ENCODE measurements around the gene DCTN4. TPM values are rescaled to one million over a fixed set of nuclear protein-coding genes. Genes with fewer than 3 reads are reported as not detected.

The DCTN4 gene
- total RNA-seq, 5 donors from 2014 or later (not counting 1 experiment from before 2014, with no cell fraction given): 36.9 to 79.8 (median 38.4) TPM

- H3K4me1 ChIP-seq (ENCODE audit: control insufficient read depth in 1 of 2, extremely low read depth in 1 of 2, insufficient read depth in 2 of 2, low read length in 2 of 2): peaks cover 0 to 9% of the 10 kb centered on the region in 2 experiments
- no peaks in the 10 kb centered on the region for H3K9me3 ChIP-seq
- 60% methylated on average over 1 of the region's 7 CpGs for WGBS (ENCODE audit: insufficient coverage)
- no peaks in the 10 kb centered on the region for H3K36me3 Mint-ChIP-seq
- H3K4me3 ChIP-seq (ENCODE audit: control insufficient read depth in 1 of 2, extremely low read depth in 1 of 2, low read length in 1 of 2): no peak overlapping the region
- H3K27me3 ChIP-seq (replicated peaks in 1 of 2; ENCODE audit: control insufficient read depth in 2 of 2, extremely low read depth in 1 of 2, insufficient read depth in 2 of 2, low read length in 1 of 2): no peaks in the 10 kb centered on the region
- ATAC-seq (replicated peaks in 1 of 4): no peak
- DNase-seq: no peak
- no peaks in the 10 kb centered on the region for H3K9me3 Mint-ChIP-seq
- POLR2A ChIA-PET: interaction anchor here in 1 of 2 donors (0.5 kb wide), 1 partner anchor 17 kb away, joined by 4 read pairs; no protein-coding TSS in a partner anchor
- CTCF ChIA-PET: no interaction called here
- no peak overlapping the region for H3K4me3 Mint-ChIP-seq
- no peaks in the 10 kb centered on the region for H3K27me3 Mint-ChIP-seq
- peaks cover 7 to 8% (median 8%) of the 10 kb centered on the region in 3 donors for H3K4me1 Mint-ChIP-seq
- no peak overlapping the region for H3K27ac Mint-ChIP-seq
- H3K36me3 ChIP-seq (ENCODE audit: control insufficient read depth in 2 of 2, extremely low read depth in 1 of 2, insufficient read depth in 1 of 2, low read length in 1 of 2): no peaks in the 10 kb centered on the region
- no peak overlapping the region for H3K27ac ChIP-seq (ENCODE audit: low read length)
Measured at GRCh38 chr5:150763023-150763769, 4.4 kb upstream of the DCTN4 start.

- 89% methylated on average over 4 of the region's 5 CpGs for WGBS (ENCODE audit: insufficient coverage)
- H3K36me3 Mint-ChIP-seq: peaks cover 1% of the 10 kb centered on the region
- no peak overlapping the region for H3K4me3 Mint-ChIP-seq
- Histone ChIP-seq H3K27me3 (replicated peaks in 1 of 2; ENCODE audit: control insufficient read depth in 2 of 2, extremely low read depth in 1 of 2, insufficient read depth in 2 of 2, low read length in 1 of 2) (no peaks in the 10 kb centered on the region), H3K4me3 (ENCODE audit: control insufficient read depth in 1 of 2, extremely low read depth in 1 of 2, low read length in 1 of 2) (no peak overlapping the region), H3K4me1 (ENCODE audit: control insufficient read depth in 1 of 2, extremely low read depth in 1 of 2, insufficient read depth in 2 of 2, low read length in 2 of 2) (peaks cover 7 to 14% of the 10 kb centered on the region in 2 experiments), H3K36me3 (ENCODE audit: control insufficient read depth in 2 of 2, extremely low read depth in 1 of 2, insufficient read depth in 1 of 2, low read length in 1 of 2) (no peaks in the 10 kb centered on the region), H3K9me3 (no peaks in the 10 kb centered on the region), H3K27ac (ENCODE audit: low read length) (no peak overlapping the region)
- no peak overlapping the region for H3K27ac Mint-ChIP-seq
- DNase-seq (no peak), ATAC-seq (replicated peaks in 1 of 4) (no peak)
- ChIA-PET POLR2A (no interaction called here), CTCF (interaction anchor here in 1 of 2 donors (0.6 kb wide), 1 partner anchor 364 kb away, joined by 4 read pairs; no protein-coding TSS in a partner anchor)
- H3K27me3 Mint-ChIP-seq: no peaks in the 10 kb centered on the region
- no peaks in the 10 kb centered on the region for H3K9me3 Mint-ChIP-seq
- H3K4me1 Mint-ChIP-seq: peaks cover 8 to 13% (median 11%) of the 10 kb centered on the region in 3 donors
Measured at GRCh38 chr5:150762211-150762610, 3.4 kb upstream of the DCTN4 start.

DNA sequence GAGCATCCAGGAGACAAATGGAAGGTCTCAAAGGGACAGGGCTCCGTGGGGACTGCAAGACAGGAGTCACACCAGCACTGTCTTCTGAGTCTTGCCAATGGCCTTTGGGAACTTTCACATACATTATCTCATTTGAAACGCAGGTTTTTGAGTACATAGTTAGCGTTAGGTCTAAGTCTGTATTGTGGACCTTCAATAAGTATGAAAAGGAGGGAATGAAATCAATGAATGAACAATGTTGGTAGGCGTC, 442 bp upstream of the DCTN4 start:
- H3K36me3 Mint-ChIP-seq: peaks cover 18% of the 10 kb centered on the region
- no peak overlapping the region for H3K27ac Mint-ChIP-seq
- DNase-seq (no peak), ATAC-seq (replicated peaks in 1 of 4) (no peak)
- H3K36me3 ChIP-seq (ENCODE audit: control insufficient read depth in 2 of 2, extremely low read depth in 1 of 2, insufficient read depth in 1 of 2, low read length in 1 of 2): peaks cover 3 to 16% of the 10 kb centered on the region in 2 donors
- H3K4me3 Mint-ChIP-seq: no peak overlapping the region
- H3K4me3 ChIP-seq (ENCODE audit: control insufficient read depth in 1 of 2, extremely low read depth in 1 of 2, low read length in 1 of 2): peak overlapping the region; percentile 79 to 89
- no peaks in the 10 kb centered on the region for H3K27me3 ChIP-seq (replicated peaks in 1 of 2; ENCODE audit: control insufficient read depth in 2 of 2, extremely low read depth in 1 of 2, insufficient read depth in 2 of 2, low read length in 1 of 2)
- peak overlapping the region; percentile 90 for H3K27ac ChIP-seq (ENCODE audit: low read length)
- POLR2A ChIA-PET: interaction anchor here (1.0 to 2.2 kb wide), 5 partner anchors 18 to 59 kb away, joined by 5 to 21 read pairs (median 7); partner anchors contain the start of gene RBM22 (in 2 of the 2)
- H3K4me1 ChIP-seq (ENCODE audit: control insufficient read depth in 1 of 2, extremely low read depth in 1 of 2, insufficient read depth in 2 of 2, low read length in 2 of 2): peaks cover 11 to 20% of the 10 kb centered on the region in 2 experiments
- CTCF ChIA-PET: interaction anchor here (1.5 to 3.9 kb wide), 6 partner anchors 19 to 300 kb away, joined by 5 to 27 read pairs (median 22); partner anchors contain the start of genes IRGM (in 1 of the 2), RBM22 (in 1 of the 2) and SMIM3 (in 1 of the 2)
- H3K27me3 Mint-ChIP-seq: no peaks in the 10 kb centered on the region
- WGBS (ENCODE audit: insufficient coverage): 67% methylated on average over 2 of the region's 4 CpGs
- H3K9me3 ChIP-seq: no peaks in the 10 kb centered on the region
- H3K9me3 Mint-ChIP-seq: no peaks in the 10 kb centered on the region
- peaks cover 24 to 34% (median 32%) of the 10 kb centered on the region in 3 donors for H3K4me1 Mint-ChIP-seq

- no peaks in the 10 kb centered on the region for H3K27me3 ChIP-seq (replicated peaks in 1 of 2; ENCODE audit: control insufficient read depth in 2 of 2, extremely low read depth in 1 of 2, insufficient read depth in 2 of 2, low read length in 1 of 2)
- peaks cover 3 to 27% of the 10 kb centered on the region in 2 donors for H3K36me3 ChIP-seq (ENCODE audit: control insufficient read depth in 2 of 2, extremely low read depth in 1 of 2, insufficient read depth in 1 of 2, low read length in 1 of 2)
- peak overlapping the region; percentile 90 for H3K27ac ChIP-seq (ENCODE audit: low read length)
- H3K4me3 ChIP-seq (ENCODE audit: control insufficient read depth in 1 of 2, extremely low read depth in 1 of 2, low read length in 1 of 2): peak overlapping the region; percentile 79 to 89
- CTCF ChIA-PET: interaction anchor here (0.6 to 3.9 kb wide), 11 partner anchors 19 to 308 kb away, joined by 3 to 27 read pairs (median 6); partner anchors contain the start of genes IRGM (in 1 of the 2), RBM22 (in 1 of the 2) and SMIM3 (in 1 of the 2)
- H3K27me3 Mint-ChIP-seq: no peaks in the 10 kb centered on the region
- H3K4me1 Mint-ChIP-seq: peaks cover 34 to 45% (median 42%) of the 10 kb centered on the region in 3 donors
- peaks cover 11 to 20% of the 10 kb centered on the region in 2 experiments for H3K4me1 ChIP-seq (ENCODE audit: control insufficient read depth in 1 of 2, extremely low read depth in 1 of 2, insufficient read depth in 2 of 2, low read length in 2 of 2)
- POLR2A ChIA-PET: interaction anchor here (0.6 to 2.2 kb wide), 6 partner anchors 19 to 89 kb away, joined by 3 to 21 read pairs (median 6); partner anchors contain the start of gene RBM22 (in 2 of the 2)
- no peak overlapping the region for H3K4me3 Mint-ChIP-seq
- H3K27ac Mint-ChIP-seq: no peak overlapping the region
- no peaks in the 10 kb centered on the region for H3K9me3 ChIP-seq
- DNase-seq (no peak), ATAC-seq (replicated peaks in 1 of 4) (peak; percentile 0 to 4 (median 2))
- H3K9me3 Mint-ChIP-seq: no peaks in the 10 kb centered on the region
- H3K36me3 Mint-ChIP-seq: peaks cover 28% of the 10 kb centered on the region
- 0% methylated on average over 6 of the region's 12 CpGs for WGBS (ENCODE audit: insufficient coverage)
Measured at GRCh38 chr5:150758203-150758530, 650 bp downstream of the DCTN4 start.

GRCh38 chr5:150757087-150757649, 1.6 kb downstream of the DCTN4 start:
- Mint-ChIP-seq H3K9me3 (no peaks in the 10 kb centered on the region), H3K36me3 (peaks cover 31% of the 10 kb centered on the region), H3K27ac (peak overlapping the region; percentile 61 to 70), H3K4me1 (peaks cover 42 to 48% (median 45%) of the 10 kb centered on the region in 3 donors), H3K4me3 (peak overlapping the region in 2 of 3 donors; percentile 40 to 46), H3K27me3 (no peaks in the 10 kb centered on the region)
- Histone ChIP-seq H3K9me3 (no peaks in the 10 kb centered on the region), H3K27ac (ENCODE audit: low read length) (peak overlapping the region; percentile 90), H3K4me3 (ENCODE audit: control insufficient read depth in 1 of 2, extremely low read depth in 1 of 2, low read length in 1 of 2) (no peak overlapping the region), H3K27me3 (replicated peaks in 1 of 2; ENCODE audit: control insufficient read depth in 2 of 2, extremely low read depth in 1 of 2, insufficient read depth in 2 of 2, low read length in 1 of 2) (no peaks in the 10 kb centered on the region), H3K4me1 (ENCODE audit: control insufficient read depth in 1 of 2, extremely low read depth in 1 of 2, insufficient read depth in 2 of 2, low read length in 2 of 2) (peaks cover 11 to 20% of the 10 kb centered on the region in 2 experiments), H3K36me3 (ENCODE audit: control insufficient read depth in 2 of 2, extremely low read depth in 1 of 2, insufficient read depth in 1 of 2, low read length in 1 of 2) (peaks cover 3 to 37% of the 10 kb centered on the region in 2 donors)
- DNase-seq: no peak
- CTCF ChIA-PET: interaction anchor here (0.5 to 3.8 kb wide), 6 partner anchors 21 to 363 kb away, joined by 4 to 26 read pairs (median 12); partner anchors contain the start of genes IRGM (in 1 of the 2), RBM22 (in 1 of the 2) and SMIM3 (in 1 of the 2)
- no CpG with 5 or more reads among the region's 1 CpG for WGBS (ENCODE audit: insufficient coverage)
- no peak for ATAC-seq (replicated peaks in 1 of 4)
- POLR2A ChIA-PET: interaction anchor here (1.1 to 2.2 kb wide), 3 partner anchors 26 to 56 kb away, joined by 3 to 21 read pairs (median 5); partner anchors contain the start of gene RBM22 (in 1 of the 2)

DNA sequence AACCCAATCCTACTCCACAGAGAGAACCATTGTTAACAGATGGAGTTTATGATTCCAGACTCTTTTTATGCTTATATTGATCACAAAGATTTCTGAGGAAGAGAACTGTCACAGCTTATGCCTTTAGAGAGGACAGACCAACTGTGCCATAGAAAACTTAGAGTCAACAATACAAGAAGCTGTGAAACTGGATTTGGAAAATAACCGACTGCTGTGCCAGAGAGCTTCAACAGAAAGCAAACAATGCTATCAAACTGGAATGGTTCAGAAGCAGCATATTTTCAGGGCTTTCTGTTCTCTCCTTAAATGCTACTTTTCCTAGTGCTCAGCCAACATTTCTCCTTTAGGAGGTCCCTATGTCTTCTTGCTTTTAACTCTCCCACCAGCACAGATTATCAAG, 5.0 kb downstream of the DCTN4 start:
- CTCF ChIA-PET: interaction anchor here in 1 of 2 donors (0.8 kb wide), 1 partner anchor 30 kb away, joined by 3 read pairs; no protein-coding TSS in a partner anchor

More for the DNA sequence above, 5.0 kb downstream of the DCTN4 start:
- Histone ChIP-seq H3K4me1 (ENCODE audit: control insufficient read depth in 1 of 2, extremely low read depth in 1 of 2, insufficient read depth in 2 of 2, low read length in 2 of 2) (peaks cover 11 to 12% of the 10 kb centered on the region in 2 experiments), H3K36me3 (ENCODE audit: control insufficient read depth in 2 of 2, extremely low read depth in 1 of 2, insufficient read depth in 1 of 2, low read length in 1 of 2) (peaks cover 3 to 55% of the 10 kb centered on the region in 2 donors), H3K4me3 (ENCODE audit: control insufficient read depth in 1 of 2, extremely low read depth in 1 of 2, low read length in 1 of 2) (no peak overlapping the region), H3K9me3 (no peaks in the 10 kb centered on the region), H3K27ac (ENCODE audit: low read length) (no peak overlapping the region), H3K27me3 (replicated peaks in 1 of 2; ENCODE audit: control insufficient read depth in 2 of 2, extremely low read depth in 1 of 2, insufficient read depth in 2 of 2, low read length in 1 of 2) (no peaks in the 10 kb centered on the region)
- H3K9me3 Mint-ChIP-seq: no peaks in the 10 kb centered on the region
- WGBS (ENCODE audit: insufficient coverage): 100% methylated on average over 1 of the region's 1 CpG
- no peak overlapping the region for H3K27ac Mint-ChIP-seq
- DNase-seq (no peak), ATAC-seq (replicated peaks in 1 of 4) (no peak)
- peaks cover 51% of the 10 kb centered on the region for H3K36me3 Mint-ChIP-seq
- no peak overlapping the region for H3K4me3 Mint-ChIP-seq
- no peaks in the 10 kb centered on the region for H3K27me3 Mint-ChIP-seq
- peaks cover 57 to 59% (median 59%) of the 10 kb centered on the region in 3 donors for H3K4me1 Mint-ChIP-seq
- POLR2A ChIA-PET: interaction anchor here (0.6 to 0.7 kb wide), 2 partner anchors 29 to 343 kb away, joined by 3 to 5 read pairs; no protein-coding TSS in a partner anchor
